DOHH2 (cell line): ENCODE measurements around the gene ELAVL3.

Source experiments
- CTCF ChIP-seq: fragments of 200-600 bp; sonication (generic); IDR thresholded peaks from one replicate; pipeline ENCODE4 v1.5.1; 2014; ENCODE audit warnings: antibody characterized with exemption, mild to moderate bottlenecking, low read depth, low read length; ENCODE audit not compliant: poor library complexity, severe bottlenecking
- EZH2phosphoT487 ChIP-seq: fragments of 200-600 bp; sonication (generic); IDR thresholded peaks from 2 replicates; pipeline ENCODE4 v1.6.1; 2017; ENCODE audit warnings: borderline replicate concordance, mild to moderate bottlenecking, antibody characterized with exemption, low read length, moderate library complexity, mixed read lengths

GRCh38 chr19:11499220-11499726 is 18.4 kb upstream of the ELAVL3 start:
- TF ChIP-seq CTCF (no peak), EZH2phosphoT487 (no peak)
